Activated T-helper 17 cell treated with anti-CD3 and anti-CD28 coated beads, Interleukin-2, amount 50 U/mL, for 72 hours (primary cell): ENCODE data around the gene SLC12A9. TPM values are rescaled to one million over a fixed set of nuclear protein-coding genes. Genes with fewer than 3 reads are reported as not detected.

Experiments
- ATAC-seq: fragments of 150-1000 bp; cut with Tn5 transposase; replicated peaks from 2 replicates; pipeline ENCODE4 v1.10.0; 2021; ENCODE audit warnings: mild to moderate bottlenecking, moderate library complexity
- H3K27ac Mint-ChIP-seq: one replicate; pipeline ENCODE4 v1.8.0; 2022; ENCODE audit warnings: mixed read lengths
- H3K27me3 Mint-ChIP-seq: one replicate; pipeline ENCODE4 v1.8.0; 2022; ENCODE audit warnings: mixed read lengths
- H3K36me3 Mint-ChIP-seq: one replicate; pipeline ENCODE4 v1.8.0; 2022; ENCODE audit warnings: low read depth, mild to moderate bottlenecking, mixed read lengths
- H3K4me1 Mint-ChIP-seq: one replicate; pipeline ENCODE4 v1.8.0; 2022; ENCODE audit warnings: mixed read lengths
- H3K4me3 Mint-ChIP-seq: one replicate; pipeline ENCODE4 v1.8.0; 2022; ENCODE audit warnings: mild to moderate bottlenecking, mixed read lengths
- H3K9me3 Mint-ChIP-seq: one replicate; pipeline ENCODE4 v1.8.0; 2022; ENCODE audit warnings: mixed read lengths
- total RNA-seq, 2 donors: library from RNA; stranded (reverse); gene quantifications; one replicate each; pipeline ENCODE4 v1.2.3, GENCODE V29; 2022

Gene SLC12A9
- total RNA-seq, 2 donors from 2014 or later, result 15.7 to 30.1 TPM

DNA sequence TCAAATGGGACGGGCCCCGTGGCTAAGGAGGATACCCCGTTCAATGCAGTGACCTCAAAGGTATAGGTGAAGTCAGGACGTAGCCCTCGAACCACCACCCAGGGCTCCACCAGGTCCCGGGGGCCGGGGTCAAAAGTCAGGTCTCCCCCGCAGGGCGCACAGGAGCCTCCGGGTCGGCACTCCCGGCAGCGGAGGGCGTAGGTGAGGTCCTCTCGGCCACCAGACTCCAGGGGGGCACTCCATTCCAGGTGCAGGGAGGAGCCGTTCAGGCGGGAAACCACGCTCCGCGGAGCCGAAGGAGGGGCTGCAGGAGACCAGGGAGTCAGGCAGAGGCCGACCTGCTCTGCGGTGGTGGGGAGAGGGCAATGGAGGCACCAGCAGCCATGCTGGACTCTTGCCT is 32.9 kb upstream of the SLC12A9 start:
- Mint-ChIP-seq H3K4me1 (no peaks in the 10 kb centered on the region), H3K27ac (no peak overlapping the region), H3K36me3 (no peaks in the 10 kb centered on the region), H3K27me3 (peaks cover 9% of the 10 kb centered on the region), H3K4me3 (no peak overlapping the region), H3K9me3 (no peaks in the 10 kb centered on the region)
- no peak for ATAC-seq

DNA sequence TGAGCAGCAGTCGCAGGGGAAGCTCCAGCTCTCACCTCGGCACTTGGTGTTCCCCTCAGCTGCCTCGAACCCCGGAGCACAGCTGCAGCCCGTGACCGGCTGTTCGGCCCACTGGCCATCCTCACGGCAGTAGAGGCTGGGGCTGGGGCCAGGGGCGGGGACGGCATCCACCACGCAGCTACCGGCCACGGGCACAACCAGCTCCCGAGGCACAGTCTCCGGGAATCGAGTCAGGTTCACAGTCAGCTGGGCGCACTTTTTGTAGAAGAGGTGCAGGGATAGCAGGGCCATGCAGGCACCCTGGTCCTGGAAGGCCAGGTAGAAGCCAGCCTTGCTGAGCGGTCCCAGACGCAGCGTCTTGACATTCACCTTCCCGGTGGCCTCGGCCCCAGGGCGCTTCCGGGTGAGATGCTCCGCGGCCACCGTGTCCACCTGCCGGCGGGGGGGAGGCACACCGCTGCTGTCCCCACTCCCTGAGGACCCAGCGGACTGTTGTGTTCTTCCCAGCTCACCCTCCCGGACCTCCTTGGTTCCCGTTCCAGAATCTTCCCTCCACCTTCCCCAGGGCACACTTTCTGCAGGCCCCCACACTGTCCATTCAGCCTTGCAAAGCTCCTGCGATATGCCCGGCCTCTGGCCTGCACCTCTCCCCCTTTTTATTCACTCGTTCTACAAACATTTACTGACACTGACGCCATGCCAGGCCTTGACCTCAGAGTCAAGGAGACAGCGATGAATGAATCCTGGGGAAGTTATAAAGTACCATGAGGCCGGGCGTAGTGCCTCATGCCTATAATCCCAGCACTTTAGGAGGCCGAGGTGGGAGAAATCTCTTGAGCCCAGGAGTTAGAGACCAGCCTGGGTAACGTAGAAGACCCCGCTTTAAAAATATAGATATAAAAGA is 30.0 kb upstream of the SLC12A9 start:
- Mint-ChIP-seq H3K4me3 (no peak overlapping the region), H3K27ac (no peak overlapping the region), H3K9me3 (no peaks in the 10 kb centered on the region), H3K36me3 (peaks cover 11% of the 10 kb centered on the region), H3K27me3 (peaks cover 29% of the 10 kb centered on the region), H3K4me1 (peaks cover 12% of the 10 kb centered on the region)
- ATAC-seq, result no peak

GRCh38 chr7:100823140-100823525 is 29.4 kb upstream of the SLC12A9 start:
- H3K27me3 Mint-ChIP-seq, result peaks cover 33% of the 10 kb centered on the region
- no peak overlapping the region for H3K4me3 Mint-ChIP-seq
- H3K4me1 Mint-ChIP-seq, result peaks cover 16% of the 10 kb centered on the region
- no peaks in the 10 kb centered on the region for H3K9me3 Mint-ChIP-seq
- peaks cover 11% of the 10 kb centered on the region for H3K36me3 Mint-ChIP-seq
- no peak for ATAC-seq
- no peak overlapping the region for H3K27ac Mint-ChIP-seq

DNA sequence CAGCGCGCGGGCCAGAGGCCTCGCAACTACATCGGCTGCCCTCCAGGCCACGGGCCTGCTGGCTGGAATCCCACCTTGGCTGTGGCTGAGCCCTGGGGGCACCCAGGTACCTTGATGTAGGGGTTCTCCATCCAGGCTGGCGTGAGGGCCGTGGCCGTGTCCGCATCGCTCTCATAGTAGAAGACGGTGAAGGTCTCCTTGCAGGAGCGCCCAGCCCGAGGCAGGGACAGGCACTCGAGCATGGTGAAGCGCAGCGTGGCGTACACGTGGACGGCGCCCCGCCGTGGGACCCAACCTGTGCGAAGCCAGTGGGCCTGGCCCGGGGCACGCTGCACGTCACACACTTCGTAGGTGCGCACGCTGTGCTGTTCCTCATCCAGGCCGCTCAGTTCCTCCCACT is 29.0 kb upstream of the SLC12A9 start:
- no peak overlapping the region for H3K4me3 Mint-ChIP-seq
- peaks cover 11% of the 10 kb centered on the region for H3K36me3 Mint-ChIP-seq
- peaks cover 16% of the 10 kb centered on the region for H3K4me1 Mint-ChIP-seq
- H3K27ac Mint-ChIP-seq, result no peak overlapping the region
- no peaks in the 10 kb centered on the region for H3K9me3 Mint-ChIP-seq
- peaks cover 34% of the 10 kb centered on the region for H3K27me3 Mint-ChIP-seq
- no peak for ATAC-seq

DNA sequence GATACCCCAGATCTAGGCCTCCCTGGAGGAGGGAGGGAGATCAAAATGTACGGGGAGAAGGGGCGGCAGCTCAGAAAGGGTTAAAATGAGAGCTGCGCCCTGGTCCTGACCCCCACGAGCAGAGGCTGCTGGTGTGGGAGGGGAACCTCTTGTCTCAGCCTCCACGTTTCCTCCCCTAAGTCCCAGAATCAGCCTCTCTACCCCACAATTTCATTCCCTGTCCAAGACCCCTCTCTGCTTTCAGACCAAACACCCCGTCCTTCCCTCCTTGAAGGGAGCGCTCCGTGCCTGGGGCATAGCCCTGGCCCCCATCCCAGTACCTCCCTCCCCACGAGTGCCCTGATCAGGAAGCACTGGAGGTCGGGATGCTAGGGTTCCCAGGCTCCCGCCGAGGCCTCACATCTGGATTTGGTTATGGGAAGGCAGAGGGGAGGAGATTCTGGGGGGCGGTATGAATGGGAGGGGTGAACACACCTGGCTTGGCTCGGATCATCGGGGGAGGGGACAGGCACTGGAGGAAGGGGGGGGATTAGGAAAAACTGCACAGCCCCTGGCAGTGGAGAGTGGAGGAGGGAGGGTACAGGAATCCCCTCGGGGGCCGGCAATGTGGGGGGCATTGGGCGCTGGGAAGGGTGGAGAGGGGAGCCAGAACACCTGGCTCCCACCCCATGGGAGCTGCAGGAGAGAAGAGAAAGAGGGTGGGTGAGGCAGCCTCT is 27.9 kb upstream of the SLC12A9 start:
- ATAC-seq, result no peak
- H3K27ac Mint-ChIP-seq, result no peak overlapping the region
- H3K27me3 Mint-ChIP-seq, result peaks cover 40% of the 10 kb centered on the region

DNA sequence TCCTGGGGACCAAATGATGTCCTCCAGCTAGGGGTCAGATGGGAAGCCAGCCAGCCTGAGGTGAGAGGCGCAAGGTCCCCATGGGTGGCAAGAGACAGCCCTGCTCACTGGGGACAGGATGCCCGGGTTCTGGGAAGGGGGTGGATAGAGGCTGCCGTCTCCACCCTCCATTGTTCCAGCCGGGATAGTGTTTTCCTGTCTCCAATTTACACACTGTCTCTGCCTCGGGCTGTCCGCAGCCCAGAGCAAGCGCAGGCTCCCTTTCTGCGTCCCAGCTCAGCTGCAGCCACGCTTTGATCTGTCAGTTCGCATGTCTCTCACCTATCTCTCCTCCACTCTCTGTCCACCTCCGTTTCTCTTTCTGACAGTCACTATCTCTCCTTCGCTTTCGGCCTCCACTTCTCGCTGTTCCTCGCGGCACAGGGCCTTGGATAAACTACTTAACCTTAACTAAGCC is 27.3 kb upstream of the SLC12A9 start:
- H3K36me3 Mint-ChIP-seq, result peaks cover 11% of the 10 kb centered on the region
- no peak overlapping the region for H3K27ac Mint-ChIP-seq
- no peak overlapping the region for H3K4me3 Mint-ChIP-seq
- peaks cover 16% of the 10 kb centered on the region for H3K4me1 Mint-ChIP-seq
- ATAC-seq, result no peak
- H3K9me3 Mint-ChIP-seq, result no peaks in the 10 kb centered on the region
- peaks cover 41% of the 10 kb centered on the region for H3K27me3 Mint-ChIP-seq

More for the DNA sequence above, 27.9 kb upstream of the SLC12A9 start:
- Mint-ChIP-seq H3K4me1 (peaks cover 16% of the 10 kb centered on the region), H3K9me3 (no peaks in the 10 kb centered on the region), H3K36me3 (peaks cover 11% of the 10 kb centered on the region), H3K4me3 (no peak overlapping the region)

- Mint-ChIP-seq H3K36me3 (peaks cover 11% of the 10 kb centered on the region), H3K27me3 (peaks cover 41% of the 10 kb centered on the region), H3K4me3 (peak overlapping the region; percentile 68), H3K27ac (no peak overlapping the region), H3K4me1 (peaks cover 16% of the 10 kb centered on the region), H3K9me3 (no peaks in the 10 kb centered on the region)
- ATAC-seq, result no peak
Observed at GRCh38 chr7:100825751-100826513, 26.6 kb upstream of the SLC12A9 start.

- Mint-ChIP-seq H3K36me3 (peaks cover 11% of the 10 kb centered on the region), H3K9me3 (no peaks in the 10 kb centered on the region), H3K27ac (no peak overlapping the region), H3K27me3 (peaks cover 41% of the 10 kb centered on the region), H3K4me1 (peaks cover 16% of the 10 kb centered on the region), H3K4me3 (peak overlapping the region; percentile 68)
- peak; percentile 12 for ATAC-seq
Observed at GRCh38 chr7:100826514-100827329, 25.8 kb upstream of the SLC12A9 start.

DNA sequence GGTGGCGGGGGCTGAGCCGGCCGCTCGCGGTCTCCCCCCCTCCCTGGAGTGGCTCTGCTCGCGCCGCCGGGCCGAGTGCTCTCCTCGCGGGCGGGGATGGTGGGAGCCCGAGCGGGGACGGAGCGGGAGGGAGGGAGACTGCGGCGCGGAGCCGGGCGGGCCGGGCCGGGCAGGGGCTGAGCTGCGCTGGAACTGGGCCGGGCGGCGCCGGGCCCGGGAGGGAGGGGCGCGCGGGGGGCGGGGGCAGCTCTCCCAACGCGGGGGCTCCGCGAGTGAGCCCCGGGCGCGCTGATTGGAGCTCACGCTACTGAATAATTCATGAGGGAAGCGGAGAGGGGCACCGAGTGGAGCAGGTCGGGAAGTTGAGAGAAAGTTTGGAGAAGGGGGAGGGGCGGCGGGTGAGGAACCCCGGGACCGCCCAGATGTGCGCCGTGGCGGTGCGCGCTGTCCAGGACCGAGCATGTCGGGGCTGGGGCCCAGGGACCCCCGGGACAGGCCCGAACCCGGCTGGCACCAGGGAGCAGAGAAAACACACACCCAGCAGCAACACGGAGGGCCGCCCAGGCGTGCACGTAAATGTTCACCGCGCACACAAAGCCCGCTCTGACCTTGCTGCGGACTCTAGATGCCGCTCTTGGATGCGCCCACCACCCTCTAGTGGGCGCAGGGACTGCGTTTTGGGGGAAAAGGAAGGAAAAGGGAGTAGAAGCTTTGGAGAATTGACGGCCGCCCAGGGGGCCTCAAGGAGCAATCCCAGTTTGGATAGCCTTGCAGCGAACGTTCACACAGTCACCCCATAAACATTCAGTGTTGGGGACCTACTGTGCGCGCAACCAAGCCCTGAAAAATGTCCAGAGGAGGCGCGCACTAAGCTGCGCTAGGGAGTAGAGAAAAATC is 24.9 kb upstream of the SLC12A9 start, which contains the start of gene EPHB4:
Gene EPHB4 (minus strand): TSS at position 194 of the 897 bp plus-strand sequence. CDS start 493 bp downstream, outside the sequence.
- Mint-ChIP-seq H3K9me3 (no peaks in the 10 kb centered on the region), H3K27ac (no peak within 1 kb of the TSS), H3K4me3 (peak within 1 kb of the TSS; percentile 68), H3K36me3 (peaks cover 11% of the 10 kb centered on the region), H3K4me1 (peaks cover 16% of the 10 kb centered on the region), H3K27me3 (peaks cover 41% of the 10 kb centered on the region)
- peak; percentile 9 for ATAC-seq

GRCh38 chr7:100829150-100829716 is 23.3 kb upstream of the SLC12A9 start:
- Mint-ChIP-seq H3K4me3 (no peak overlapping the region), H3K27me3 (peaks cover 34% of the 10 kb centered on the region), H3K36me3 (peaks cover 11% of the 10 kb centered on the region), H3K4me1 (peaks cover 16% of the 10 kb centered on the region), H3K27ac (no peak overlapping the region), H3K9me3 (no peaks in the 10 kb centered on the region)
- ATAC-seq, result no peak

- Mint-ChIP-seq H3K36me3 (peaks cover 11% of the 10 kb centered on the region), H3K9me3 (no peaks in the 10 kb centered on the region), H3K4me1 (peaks cover 15% of the 10 kb centered on the region), H3K27me3 (peaks cover 24% of the 10 kb centered on the region), H3K27ac (no peak overlapping the region), H3K4me3 (no peak overlapping the region)
- ATAC-seq, result peak; percentile 55
Observed at GRCh38 chr7:100830396-100830795, 22.1 kb upstream of the SLC12A9 start.

GRCh38 chr7:100832281-100832633 is 20.3 kb upstream of the SLC12A9 start:
- H3K4me3 Mint-ChIP-seq, result no peak overlapping the region
- no peak for ATAC-seq
- peaks cover 12% of the 10 kb centered on the region for H3K27me3 Mint-ChIP-seq
- peaks cover 7% of the 10 kb centered on the region for H3K4me1 Mint-ChIP-seq
- no peak overlapping the region for H3K27ac Mint-ChIP-seq
- no peaks in the 10 kb centered on the region for H3K36me3 Mint-ChIP-seq
- no peaks in the 10 kb centered on the region for H3K9me3 Mint-ChIP-seq
